IMR-90 (cell line): ENCODE measurements around the gene GNAT1. TPM values are rescaled to one million over a fixed set of nuclear protein-coding genes. Genes with fewer than 3 reads are reported as not detected.

Experiments used
- ATAC-seq: fragments of 200-7000 bp; cut with Tn5 transposase; 2 replicates; pipeline ENCODE4 v1.9.1; 2020; ENCODE audit warnings: low read depth, mild to moderate bottlenecking, moderate library complexity
- BruUV-seq: library from RNA; stranded (reverse); fragments of 400-500 nt; replicated peaks from 2 replicates; lab custom pipeline; 2021; lab: Mats Ljungman, UMichigan
- CTCF ChIA-PET: fragments of 300-600 bp; formaldehyde crosslinking; extraction: SDS; loops from one replicate; lab custom pipeline; 2021; ENCODE audit warnings: antibody characterized with exemption; lab: Yijun Ruan, JAX
- POLR2A ChIA-PET: fragments of 300-600 bp; sonication (Branson Sonifier 250); formaldehyde crosslinking; loops from one replicate; lab custom pipeline; 2022; ENCODE audit warnings: antibody characterized with exemption; ENCODE audit not compliant: unreplicated experiment; lab: Charles Lee
- DNase-seq: peaks from one replicate; pipeline ENCODE4 v3.0.0; 2013
- H2AFZ ChIP-seq: replicated peaks from 2 replicates; pipeline ENCODE3; 2013; ENCODE audit warnings: low read length, mild to moderate bottlenecking; ENCODE audit not compliant: poor library complexity
- H2AK5ac ChIP-seq: 2 replicates; pipeline ENCODE4 v1.6.1; 2013; ENCODE audit warnings: low read depth, low read length, inconsistent platforms
- H2AK9ac ChIP-seq: replicated peaks from 2 replicates; pipeline ENCODE3; 2013; ENCODE audit warnings: mild to moderate bottlenecking, low read depth, low read length, moderate library complexity; ENCODE audit not compliant: poor library complexity
- H2BK120ac ChIP-seq: 2 replicates; pipeline ENCODE4 v1.6.1; 2013; ENCODE audit warnings: low read depth, low read length, inconsistent platforms
- H2BK15ac ChIP-seq: 3 replicates; pipeline ENCODE4 v1.6.1; 2013; ENCODE audit warnings: low read depth, low read length, inconsistent platforms
- H2BK20ac ChIP-seq: 2 replicates; pipeline ENCODE4 v1.6.1; 2013; ENCODE audit warnings: low read depth, mild to moderate bottlenecking, inconsistent platforms, low read length, moderate library complexity
- H2BK5ac ChIP-seq: 2 replicates; pipeline ENCODE4 v1.6.1; 2013; ENCODE audit warnings: mild to moderate bottlenecking, low read depth, low read length, inconsistent platforms; ENCODE audit not compliant: poor library complexity, severe bottlenecking
- H3K14ac ChIP-seq: replicated peaks from 2 replicates; pipeline ENCODE4 v1.6.1; 2013; ENCODE audit warnings: low read depth, low read length, inconsistent platforms
- H3K18ac ChIP-seq: 2 replicates; pipeline ENCODE4 v1.6.1; 2013; ENCODE audit warnings: low read depth, low read length, control low read depth
- H3K23ac ChIP-seq: 2 replicates; pipeline ENCODE4 v1.6.1; 2013; ENCODE audit warnings: low read depth, low read length, inconsistent platforms
- H3K27ac ChIP-seq: 2 replicates; pipeline ENCODE4 v1.5.1; 2013; ENCODE audit warnings: mild to moderate bottlenecking, control low read depth, low read length; ENCODE audit not compliant: insufficient read depth
- H3K27me3 ChIP-seq: 2 replicates; pipeline ENCODE4 v1.6.1; 2013; ENCODE audit warnings: low read length; ENCODE audit not compliant: control insufficient read depth, insufficient read depth
- H3K36me3 ChIP-seq: 2 replicates; pipeline ENCODE4 v1.6.1; 2013; ENCODE audit warnings: low read length, mixed read lengths; ENCODE audit not compliant: control insufficient read depth, insufficient read depth
- H3K4ac ChIP-seq: 2 replicates; pipeline ENCODE4 v1.6.1; 2013; ENCODE audit warnings: low read depth, low read length, inconsistent platforms
- H3K4me1 ChIP-seq: 2 replicates; pipeline ENCODE4 v1.6.1; 2013; ENCODE audit warnings: low read length, mixed read lengths; ENCODE audit not compliant: control insufficient read depth, insufficient read depth
- H3K4me2 ChIP-seq: 2 replicates; pipeline ENCODE4 v1.6.1; 2013; ENCODE audit warnings: low read depth, mild to moderate bottlenecking, control low read depth, low read length, moderate library complexity
- H3K4me3 ChIP-seq: 2 replicates; pipeline ENCODE4 v1.5.1; 2013; ENCODE audit warnings: low read depth, mild to moderate bottlenecking, control low read depth, low read length, moderate library complexity; ENCODE audit not compliant: insufficient read depth
- H3K56ac ChIP-seq: 2 replicates; pipeline ENCODE4 v1.6.1; 2013; ENCODE audit warnings: low read length, inconsistent platforms; ENCODE audit not compliant: insufficient read depth; ENCODE audit errors: extremely low read depth
- H3K79me1 ChIP-seq, 2 experiments: 2 replicates each; pipeline ENCODE4 v1.6.1; 2013; ENCODE audit warnings: low read length in 2 of 2, inconsistent platforms in 1 of 2, low read depth in 1 of 2
- H3K9ac ChIP-seq: 2 replicates; pipeline ENCODE4 v1.6.1; 2013; ENCODE audit warnings: low read depth, low read length, control low read depth
- H3K9me1 ChIP-seq: 2 replicates; pipeline ENCODE4 v1.6.1; 2013; ENCODE audit warnings: low read length, inconsistent platforms; ENCODE audit not compliant: insufficient read depth
- H3K9me3 ChIP-seq: 2 replicates; pipeline ENCODE4 v1.6.1; 2013; ENCODE audit warnings: low read length; ENCODE audit not compliant: control insufficient read depth, insufficient read depth
- H4K20me1 ChIP-seq: 2 replicates; pipeline ENCODE4 v1.6.1; 2013; ENCODE audit warnings: low read length, inconsistent platforms; ENCODE audit not compliant: insufficient read depth
- H4K5ac ChIP-seq: 2 replicates; pipeline ENCODE4 v1.6.1; 2013; ENCODE audit warnings: mild to moderate bottlenecking, low read depth, low read length, control low read depth
- H4K8ac ChIP-seq, 2 experiments: 2 replicates each; pipeline ENCODE4 v1.6.1; 2013; ENCODE audit warnings: low read depth in 2 of 2, low read length in 2 of 2, control low read depth in 1 of 2, inconsistent platforms in 1 of 2
- H4K91ac ChIP-seq: 2 replicates; pipeline ENCODE4 v1.6.1; 2013; ENCODE audit warnings: low read depth, low read length, inconsistent platforms; ENCODE audit not compliant: insufficient read depth
- BHLHE40 ChIP-seq: fragments of 150-350 bp; IDR thresholded peaks from 2 replicates; pipeline ENCODE4 v1.6.1; 2016; ENCODE audit warnings: mild to moderate bottlenecking, low read depth, low read length
- CEBPB ChIP-seq: IDR thresholded peaks from 2 replicates; pipeline ENCODE4 v1.6.1; 2012; ENCODE audit warnings: low read depth, low read length, improper control_type of control experiment
- CHD1 ChIP-seq: IDR thresholded peaks from 2 replicates; pipeline ENCODE4 v1.6.1; 2012; ENCODE audit warnings: low read depth, low read length, improper control_type of control experiment
- ELK1 ChIP-seq: fragments of 150-350 bp; IDR thresholded peaks from 2 replicates; pipeline ENCODE4 v1.6.1; 2016; ENCODE audit warnings: low read depth, mild to moderate bottlenecking, low read length, moderate library complexity, borderline replicate concordance
- FOS ChIP-seq: fragments of 150-350 bp; IDR thresholded peaks from 2 replicates; pipeline ENCODE4 v1.6.1; 2016; ENCODE audit warnings: low read depth, low read length
- MAFK ChIP-seq: IDR thresholded peaks from 2 replicates; pipeline ENCODE4 v1.6.1; 2012; ENCODE audit warnings: low read depth, low read length, improper control_type of control experiment
- MAZ ChIP-seq: IDR thresholded peaks from 2 replicates; pipeline ENCODE4 v1.6.1; 2012; ENCODE audit warnings: low read depth, mild to moderate bottlenecking, low read length, improper control_type of control experiment, moderate library complexity, borderline replicate concordance
- MXI1 ChIP-seq: IDR thresholded peaks from 2 replicates; pipeline ENCODE4 v1.6.1; 2012; ENCODE audit warnings: low read depth, mild to moderate bottlenecking, low read length, moderate library complexity, borderline replicate concordance
- NFE2L2 ChIP-seq: fragments of 150-350 bp; IDR thresholded peaks from 2 replicates; pipeline ENCODE4 v1.6.1; 2016; ENCODE audit warnings: low read depth, mild to moderate bottlenecking, low read length
- POLR2A ChIP-seq: IDR thresholded peaks from 2 replicates; pipeline ENCODE4 v1.6.1; 2012; ENCODE audit warnings: mild to moderate bottlenecking, low read depth, low read length
- RAD21 ChIP-seq: IDR thresholded peaks from 2 replicates; pipeline ENCODE4 v1.6.1; 2012; ENCODE audit warnings: low read length, improper control_type of control experiment
- RCOR1 ChIP-seq: IDR thresholded peaks from 2 replicates; pipeline ENCODE4 v1.6.1; 2012; ENCODE audit warnings: mild to moderate bottlenecking, low read length, improper control_type of control experiment; ENCODE audit not compliant: insufficient replicate concordance
- RFX5 ChIP-seq: IDR thresholded peaks from 2 replicates; pipeline ENCODE4 v1.8.0; 2012; ENCODE audit warnings: low read depth, mild to moderate bottlenecking, low read length, moderate library complexity
- SMC3 ChIP-seq: fragments of 150-350 bp; IDR thresholded peaks from 2 replicates; pipeline ENCODE4 v1.6.1; 2016; ENCODE audit warnings: low read depth, mild to moderate bottlenecking, antibody characterized with exemption, low read length, moderate library complexity
- WGBS, 2 experiments: methylation state at CpG; one replicate each; pipeline versions ENCODE4 v1.1.5 to v1.1.7; 2013; ENCODE audit warnings: missing lambda C conversion rate in 2 of 2; ENCODE audit not compliant: insufficient read length in 1 of 2; ENCODE audit errors: extremely low coverage in 2 of 2; 5-methylcytosine and 5-hydroxymethylcytosine counted together
- dilution Hi-C: fragments of 300-500 bp; cut with HindIII; formaldehyde crosslinking; loops from one replicate; pipeline ENCODE4 v1.14.3; 2018; ENCODE audit warnings: low sequenced_read_pairs; ENCODE audit not compliant: unreplicated experiment
- in situ Hi-C: fragments of 300-500 bp; cut with MboI; formaldehyde crosslinking; loops from 3 replicates; pipeline ENCODE4 v1.14.3; 2019; ENCODE audit warnings: low sequenced_read_pairs, inconsistent platforms, mixed read lengths
- intact Hi-C: fragments of 100-400 bp; cut with micrococcal nuclease; formaldehyde crosslinking; loops from 2 replicates; pipeline ENCODE4 v1.10.0; 2022
- polyA plus RNA-seq, 3 experiments: library from polyadenylated mRNA; depleted of rRNA; stranded (reverse); fragments of >200 nt; gene quantifications; 2 replicates each; pipeline ENCODE4 v1.2.3, GENCODE V29; 2012; ENCODE audit warnings: low replicate concordance in 1 of 3
- total RNA-seq: library from RNA; depleted of rRNA; stranded (reverse); fragments of >200 nt; gene quantifications from 2 replicates; pipeline ENCODE4 v1.2.3, GENCODE V29; 2012
- TF ChIP-seq, protein P1 (sequence below): fragments of 150-350 bp; IDR thresholded peaks from 2 replicates; pipeline ENCODE4 v1.6.1; 2017; ENCODE audit warnings: mild to moderate bottlenecking, antibody characterized with exemption, low read length, low read depth
- TF ChIP-seq, protein P2 (sequence below): conservative IDR thresholded peaks from 2 replicates; pipeline ENCODE4 v1.5.1; 2012; ENCODE audit warnings: mild to moderate bottlenecking, low read depth, low read length, improper control_type of control experiment

Gene GNAT1
- total and polyA plus RNA-seq, 2 of the 4 experiments (the other 2 are of a cell fraction) = not detected

DNA sequence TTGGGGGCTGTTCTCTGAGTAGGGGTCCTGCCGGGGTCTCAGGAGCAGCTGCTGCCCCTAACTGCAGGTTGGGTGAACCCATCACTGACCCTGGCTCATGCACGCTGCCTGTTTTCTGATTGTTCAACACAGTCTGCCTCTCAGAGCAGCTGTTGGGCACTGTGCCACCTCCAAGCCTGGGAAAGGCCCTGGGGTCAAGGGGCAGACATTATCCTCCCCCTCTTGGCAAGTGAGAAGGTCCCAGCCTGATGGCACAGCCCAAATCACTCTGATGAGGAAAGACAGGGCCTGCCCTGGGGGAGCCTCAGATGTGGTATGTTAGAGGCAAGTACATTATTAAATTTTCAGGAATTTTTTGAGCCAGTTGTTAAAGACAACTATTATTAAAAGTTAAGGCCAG lies 14.1 kb upstream of the GNAT1 start:
- no peak overlapping the region for H2AK5ac ChIP-seq
- dilution Hi-C loops (no loop called here), in situ Hi-C loops (no loop called here), intact Hi-C loops (no loop called here)
- no peak overlapping the region for H3K4me3 ChIP-seq
- no peaks in the 10 kb centered on the region for H3K9me3 ChIP-seq
- H3K9ac ChIP-seq = no peak overlapping the region
- 0 out of 2 replicates have a peak, but pooled peaks cover under 1% of the 10 kb centered on the region for H3K9me1 ChIP-seq
- CTCF ChIA-PET = no interaction called here
- H4K91ac ChIP-seq = no peak overlapping the region
- no CpG with 5 or more reads among the region's 2 CpGs for WGBS, 2 experiments
- no peak overlapping the region for H3K4me2 ChIP-seq
- H4K8ac ChIP-seq = no peak overlapping the region
- no peak overlapping the region for H2AFZ ChIP-seq
- no peak for DNase-seq
- no peak overlapping the region for H2BK120ac ChIP-seq
- H3K79me1 ChIP-seq = peaks cover 0 to 13% of the 10 kb centered on the region in 2 experiments; a peak in 3 of 4 replicates
- H3K27ac ChIP-seq = no peak overlapping the region
- H4K20me1 ChIP-seq = no peaks in the 10 kb centered on the region
- BruUV-seq = no TSS peak
- no peak overlapping the region for H3K4ac ChIP-seq
- H2AK9ac ChIP-seq = no peak overlapping the region
- H3K4me1 ChIP-seq = no peaks in the 10 kb centered on the region
- H3K14ac ChIP-seq = no peak overlapping the region
- POLR2A ChIA-PET = no interaction called here
- no peak overlapping the region for H3K18ac ChIP-seq
- TF ChIP-seq CHD1 (no peak), MAZ (no peak), BHLHE40 (no peak), FOS (no peak), SMC3 (no peak), NFE2L2 (no peak), MAFK (no peak), RFX5 (no peak), ELK1 (no peak), RCOR1 (no peak), CEBPB (no peak), RAD21 (no peak), MXI1 (no peak), POLR2A (no peak)
- TF ChIP-seq, protein P1, sequence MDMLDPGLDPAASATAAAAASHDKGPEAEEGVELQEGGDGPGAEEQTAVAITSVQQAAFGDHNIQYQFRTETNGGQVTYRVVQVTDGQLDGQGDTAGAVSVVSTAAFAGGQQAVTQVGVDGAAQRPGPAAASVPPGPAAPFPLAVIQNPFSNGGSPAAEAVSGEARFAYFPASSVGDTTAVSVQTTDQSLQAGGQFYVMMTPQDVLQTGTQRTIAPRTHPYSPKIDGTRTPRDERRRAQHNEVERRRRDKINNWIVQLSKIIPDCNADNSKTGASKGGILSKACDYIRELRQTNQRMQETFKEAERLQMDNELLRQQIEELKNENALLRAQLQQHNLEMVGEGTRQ = no peak
- TF ChIP-seq, protein P2, sequence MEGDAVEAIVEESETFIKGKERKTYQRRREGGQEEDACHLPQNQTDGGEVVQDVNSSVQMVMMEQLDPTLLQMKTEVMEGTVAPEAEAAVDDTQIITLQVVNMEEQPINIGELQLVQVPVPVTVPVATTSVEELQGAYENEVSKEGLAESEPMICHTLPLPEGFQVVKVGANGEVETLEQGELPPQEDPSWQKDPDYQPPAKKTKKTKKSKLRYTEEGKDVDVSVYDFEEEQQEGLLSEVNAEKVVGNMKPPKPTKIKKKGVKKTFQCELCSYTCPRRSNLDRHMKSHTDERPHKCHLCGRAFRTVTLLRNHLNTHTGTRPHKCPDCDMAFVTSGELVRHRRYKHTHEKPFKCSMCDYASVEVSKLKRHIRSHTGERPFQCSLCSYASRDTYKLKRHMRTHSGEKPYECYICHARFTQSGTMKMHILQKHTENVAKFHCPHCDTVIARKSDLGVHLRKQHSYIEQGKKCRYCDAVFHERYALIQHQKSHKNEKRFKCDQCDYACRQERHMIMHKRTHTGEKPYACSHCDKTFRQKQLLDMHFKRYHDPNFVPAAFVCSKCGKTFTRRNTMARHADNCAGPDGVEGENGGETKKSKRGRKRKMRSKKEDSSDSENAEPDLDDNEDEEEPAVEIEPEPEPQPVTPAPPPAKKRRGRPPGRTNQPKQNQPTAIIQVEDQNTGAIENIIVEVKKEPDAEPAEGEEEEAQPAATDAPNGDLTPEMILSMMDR = no peak
- no peak overlapping the region for H3K23ac ChIP-seq
- no peak overlapping the region for H2BK15ac ChIP-seq
- no peak for ATAC-seq
- H3K56ac ChIP-seq = no peak overlapping the region
- H4K5ac ChIP-seq = no peak overlapping the region
- H3K36me3 ChIP-seq = peaks cover 33% of the 10 kb centered on the region
- no peaks in the 10 kb centered on the region for H3K27me3 ChIP-seq
- no peak overlapping the region for H2BK20ac ChIP-seq
- H2BK5ac ChIP-seq = no peak overlapping the region
